RCC 7860 (cell line): ENCODE data around the gene KCNIP2.

ENCODE experiments used
- DNase-seq: peaks from one replicate; pipeline ENCODE4 v3.0.0-alpha.2; 2015; ENCODE audit warnings: low spot score
- FAIRE-seq: peaks from 2 replicates; lab custom pipeline; 2012; peaks lifted over from hg19 to GRCh38; lab: Jason Lieb, UNC

The KCNIP2 gene

DNA sequence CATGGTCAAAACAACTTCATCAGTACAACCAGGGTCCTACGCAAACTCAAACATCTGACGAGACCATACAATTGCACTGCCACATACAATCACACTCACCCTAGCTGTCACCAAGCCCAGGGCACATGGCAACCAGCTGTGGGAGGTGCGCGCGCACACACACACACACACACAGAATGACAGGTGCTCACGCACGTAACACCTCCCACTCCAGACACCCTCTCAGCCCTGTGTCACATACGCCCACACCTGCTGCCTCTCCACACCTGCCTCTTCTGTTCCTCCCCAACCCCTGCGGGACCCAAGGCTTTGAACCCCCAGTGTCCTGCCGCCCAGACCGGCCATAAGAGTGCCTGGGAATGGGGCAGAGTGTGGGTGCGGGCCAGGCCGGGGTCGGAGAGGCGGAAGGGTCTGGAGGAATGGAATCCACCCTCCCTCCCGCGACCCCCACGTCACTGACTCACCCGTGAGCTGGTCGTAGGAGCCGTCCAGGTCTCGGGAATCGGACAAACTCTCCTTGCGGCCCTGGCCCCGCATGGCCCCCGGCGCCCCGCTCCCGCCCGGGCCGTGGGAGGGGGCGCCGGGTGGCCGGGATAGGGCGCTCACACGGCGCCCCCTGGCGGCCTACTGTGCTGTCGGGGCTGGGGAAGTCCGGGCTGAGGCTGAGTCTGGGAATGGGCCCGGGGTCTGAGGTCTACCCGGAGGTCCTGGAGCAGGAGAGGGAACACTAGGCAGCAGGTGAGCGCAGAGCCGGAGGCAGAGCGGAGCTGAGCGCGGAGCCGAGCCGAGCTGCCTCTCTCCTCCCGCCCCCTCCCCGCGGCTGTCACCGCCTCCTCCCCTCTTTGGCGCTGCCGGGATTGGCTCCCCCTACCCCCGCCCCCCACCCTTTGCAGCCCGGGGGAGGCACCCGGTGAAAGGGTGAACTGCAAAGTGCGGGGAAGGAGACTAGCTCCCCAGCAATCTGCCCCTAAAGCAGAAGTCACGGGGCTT lies at the start of gene KCNIP2:
KCNIP2 (minus strand) TSS at position 769 of the 990 bp plus-strand sequence; CDS start at position 537, 232 bp downstream.
- no peak for FAIRE-seq
- no peak for DNase-seq

DNA sequence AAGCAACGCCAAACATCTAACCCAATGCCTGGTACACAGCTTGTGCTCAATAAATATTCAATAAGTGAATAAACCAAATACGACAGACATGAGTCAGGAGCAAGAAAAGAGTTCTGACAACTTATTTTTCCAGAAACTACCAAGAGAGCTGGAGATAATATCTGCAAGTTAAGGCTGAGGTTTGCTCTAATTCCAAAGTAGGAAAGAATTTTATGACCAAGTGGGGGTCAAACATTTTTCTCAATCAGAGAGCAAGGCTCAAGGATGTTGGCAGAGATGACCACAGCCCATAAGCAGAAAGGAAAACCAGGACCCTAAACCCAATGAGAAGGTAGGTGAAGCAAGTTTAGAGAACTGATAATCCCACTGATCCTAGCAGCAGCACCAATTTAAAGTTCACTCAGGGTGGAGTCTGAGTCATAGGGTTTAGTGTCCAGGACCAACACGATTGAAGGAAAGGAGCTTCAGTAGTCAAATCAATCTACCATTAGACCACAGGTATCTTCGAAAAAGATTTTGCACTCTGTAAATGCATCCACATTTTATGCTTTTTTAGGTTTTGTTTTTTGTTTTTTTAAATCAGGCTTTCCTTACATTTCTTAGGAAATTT lies 49.3 kb upstream of the KCNIP2 start:
- FAIRE-seq (no peak), DNase-seq (no peak)

DNA sequence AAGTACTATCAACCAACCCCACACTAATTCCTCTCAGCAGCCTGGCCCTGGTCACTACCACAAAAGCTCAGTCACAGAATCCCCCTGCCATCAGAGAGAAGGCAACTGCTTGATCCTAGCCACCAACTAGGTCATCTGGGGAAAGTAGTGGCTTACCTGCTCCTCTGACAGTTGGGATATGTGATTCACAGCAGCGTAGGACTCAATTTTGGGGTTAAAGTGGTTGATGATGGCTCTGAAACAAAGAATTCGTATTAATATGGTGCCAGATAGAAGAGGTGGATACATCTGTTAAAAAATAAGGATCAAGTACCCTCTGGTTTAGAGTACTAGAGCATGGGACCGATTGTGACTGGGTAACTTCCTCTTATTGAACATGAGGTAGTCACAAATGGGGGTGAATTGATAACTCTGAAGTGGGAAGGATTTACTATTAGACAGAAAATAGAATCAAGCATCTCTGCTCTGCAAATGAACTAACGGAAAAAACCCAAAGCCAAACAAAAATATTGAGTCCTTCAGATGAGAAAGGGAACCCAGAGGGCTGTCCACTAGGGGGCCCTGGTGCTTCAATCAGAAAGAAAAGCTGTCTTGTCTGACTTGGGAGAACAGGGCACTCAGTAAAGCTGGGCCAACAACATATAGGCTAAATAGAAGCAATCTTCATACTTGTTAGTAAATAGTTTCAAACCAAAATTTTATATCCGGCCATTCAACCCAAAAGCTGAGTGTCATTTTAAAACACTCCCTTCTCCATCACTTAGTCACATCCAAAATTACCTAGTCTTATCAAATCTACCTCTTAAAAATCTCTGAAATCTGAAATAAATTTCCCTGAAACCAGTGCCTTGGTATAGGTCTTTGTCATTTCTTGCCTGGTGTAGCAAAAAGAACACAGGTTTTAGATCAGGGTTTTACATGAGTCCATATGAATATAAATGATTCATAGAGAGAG lies 45.9 kb upstream of the KCNIP2 start:
- DNase-seq (peak; percentile 41), FAIRE-seq (peak; percentile 33)

DNA sequence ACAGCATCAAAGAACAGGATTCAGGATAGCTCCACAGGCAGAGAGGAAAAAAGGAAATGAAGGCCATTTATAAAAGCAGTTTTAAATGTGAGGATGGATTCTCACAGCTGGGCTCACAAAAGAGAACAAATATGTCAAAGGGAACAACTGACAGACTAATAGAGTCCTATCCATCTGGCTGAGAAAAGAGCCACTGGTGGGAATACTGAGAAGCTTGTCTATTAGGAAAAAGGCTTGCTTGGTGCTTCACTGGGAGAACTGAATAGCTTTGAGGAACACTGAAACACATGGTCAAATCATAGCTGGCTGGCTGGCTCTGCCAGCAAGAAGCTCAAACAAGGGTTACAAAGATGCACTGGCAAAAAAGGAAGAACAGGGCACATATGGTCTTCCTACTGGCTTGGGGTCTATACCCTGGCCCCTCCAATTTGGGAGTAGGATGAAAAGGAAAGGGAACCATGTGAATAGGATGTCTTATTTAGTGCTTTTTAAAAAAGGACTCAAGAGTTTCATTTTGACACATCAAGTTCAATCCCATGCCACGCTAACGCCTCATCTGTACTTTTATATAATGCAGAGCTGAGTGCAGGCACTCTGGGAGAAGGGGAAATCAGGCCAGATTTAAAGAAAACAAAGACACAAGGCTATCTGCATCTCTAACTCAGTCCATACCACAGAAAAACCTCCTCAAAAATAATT lies 44.8 kb upstream of the KCNIP2 start:
- FAIRE-seq: no peak
- no peak for DNase-seq

DNA sequence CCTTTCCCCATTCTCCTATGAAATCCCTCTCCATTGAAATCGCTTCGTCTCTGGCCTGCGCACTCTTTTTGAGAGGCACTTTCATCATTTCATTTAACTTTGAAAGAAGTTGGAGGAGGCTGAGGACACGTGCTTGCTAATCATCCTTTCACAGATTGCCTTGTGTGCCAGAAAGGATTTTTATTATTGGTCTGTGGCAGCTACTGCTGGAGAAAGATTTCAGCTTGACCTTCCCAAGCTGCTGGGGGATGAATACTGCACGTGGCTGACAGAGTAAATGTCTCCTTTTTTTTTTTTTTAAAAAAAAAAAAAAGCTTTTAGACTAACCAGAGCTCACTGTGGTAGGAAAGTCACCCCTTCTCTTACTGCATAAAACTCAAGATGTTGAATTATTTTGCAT lies 44.2 kb upstream of the KCNIP2 start:
- FAIRE-seq: no peak

DNA sequence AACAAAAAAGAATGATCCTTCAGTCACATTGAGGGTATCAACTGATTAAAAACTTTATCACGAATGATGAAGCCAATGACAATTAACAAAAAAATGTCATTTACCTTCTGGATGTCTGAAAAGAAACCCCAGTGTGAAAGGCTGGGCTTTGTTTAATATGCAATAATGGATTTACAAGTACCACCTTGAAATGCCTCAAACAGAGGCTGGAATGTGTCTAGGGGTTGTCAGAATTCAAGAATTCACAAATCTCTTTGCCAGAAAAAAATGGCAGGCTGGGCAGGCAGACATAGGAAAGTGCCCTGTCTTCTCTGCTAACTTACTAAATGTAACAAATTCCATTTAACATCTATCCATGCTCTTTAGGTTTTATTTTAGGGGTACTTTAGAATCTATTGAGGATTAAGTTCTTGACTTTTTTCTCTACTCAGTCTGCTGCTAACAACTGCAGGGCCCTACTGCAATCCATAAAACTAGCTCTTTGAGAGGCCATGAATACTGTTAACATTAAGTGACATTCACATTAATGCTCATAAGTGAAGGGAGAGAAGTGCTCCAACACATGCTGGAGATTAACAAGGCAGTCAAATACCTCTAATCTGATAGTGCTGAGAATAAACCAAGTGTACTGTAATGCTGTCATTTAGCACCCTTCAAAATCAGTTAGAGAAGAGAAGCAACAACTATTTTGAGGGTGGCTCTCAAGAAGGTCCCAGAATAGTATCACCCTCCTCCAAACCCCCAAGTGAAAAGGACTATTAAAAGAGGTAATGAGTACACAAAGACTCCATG lies 43.1 kb upstream of the KCNIP2 start:
- DNase-seq (no peak), FAIRE-seq (no peak)

More for the DNA sequence above, 44.2 kb upstream of the KCNIP2 start:
- no peak for DNase-seq

DNA sequence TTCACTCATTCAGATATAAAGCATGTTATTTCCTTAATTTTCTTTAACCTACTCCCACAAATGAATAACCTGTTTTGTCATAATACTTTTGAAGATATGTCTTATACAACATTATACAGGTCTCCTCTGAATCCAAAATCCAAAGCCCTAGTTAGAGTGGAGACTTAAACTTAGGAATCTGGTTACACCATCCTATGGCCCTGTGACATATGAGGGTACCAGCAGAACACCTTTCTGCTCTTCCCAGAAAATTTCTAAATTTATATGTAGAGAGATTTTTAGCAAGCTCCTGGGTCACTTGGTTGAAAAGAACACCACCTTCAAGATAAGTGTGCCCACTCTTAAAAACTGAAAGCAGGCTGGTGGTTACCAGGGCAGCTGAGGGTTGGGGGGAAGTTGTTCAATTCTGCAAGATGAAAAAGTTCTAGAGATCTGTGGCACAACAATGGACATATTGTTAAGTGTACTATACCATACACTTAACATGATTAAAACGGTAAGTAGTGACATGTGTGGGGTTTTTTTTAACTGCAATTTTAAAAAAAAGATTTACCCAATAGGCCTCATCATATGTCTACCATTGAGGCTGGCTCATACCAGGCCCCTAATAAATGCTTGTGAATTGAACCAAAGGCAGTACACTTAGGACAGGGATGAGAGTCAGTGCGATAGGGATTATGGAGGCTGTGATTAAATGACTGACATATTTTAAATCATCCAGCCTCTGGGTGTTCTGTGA lies 37.6 kb upstream of the KCNIP2 start:
- DNase-seq (no peak), FAIRE-seq (no peak)

DNA sequence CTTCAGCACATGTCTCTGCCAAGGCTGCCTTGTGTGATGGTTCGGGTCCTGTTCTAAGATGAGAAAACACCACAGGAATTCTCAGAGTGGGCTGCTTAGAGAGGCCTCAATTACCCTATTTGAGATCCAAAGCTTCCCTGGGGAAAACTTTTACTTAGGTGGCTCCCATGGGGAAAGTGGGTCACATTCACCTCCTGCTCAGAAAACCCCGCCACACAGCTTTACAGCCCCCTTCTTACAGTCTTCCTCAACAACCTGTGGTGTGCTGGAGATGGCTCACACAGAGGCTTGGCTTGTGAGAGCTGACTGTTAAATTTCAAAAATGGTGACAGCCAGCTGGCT lies 36.6 kb upstream of the KCNIP2 start:
- FAIRE-seq (no peak), DNase-seq (no peak)

DNA sequence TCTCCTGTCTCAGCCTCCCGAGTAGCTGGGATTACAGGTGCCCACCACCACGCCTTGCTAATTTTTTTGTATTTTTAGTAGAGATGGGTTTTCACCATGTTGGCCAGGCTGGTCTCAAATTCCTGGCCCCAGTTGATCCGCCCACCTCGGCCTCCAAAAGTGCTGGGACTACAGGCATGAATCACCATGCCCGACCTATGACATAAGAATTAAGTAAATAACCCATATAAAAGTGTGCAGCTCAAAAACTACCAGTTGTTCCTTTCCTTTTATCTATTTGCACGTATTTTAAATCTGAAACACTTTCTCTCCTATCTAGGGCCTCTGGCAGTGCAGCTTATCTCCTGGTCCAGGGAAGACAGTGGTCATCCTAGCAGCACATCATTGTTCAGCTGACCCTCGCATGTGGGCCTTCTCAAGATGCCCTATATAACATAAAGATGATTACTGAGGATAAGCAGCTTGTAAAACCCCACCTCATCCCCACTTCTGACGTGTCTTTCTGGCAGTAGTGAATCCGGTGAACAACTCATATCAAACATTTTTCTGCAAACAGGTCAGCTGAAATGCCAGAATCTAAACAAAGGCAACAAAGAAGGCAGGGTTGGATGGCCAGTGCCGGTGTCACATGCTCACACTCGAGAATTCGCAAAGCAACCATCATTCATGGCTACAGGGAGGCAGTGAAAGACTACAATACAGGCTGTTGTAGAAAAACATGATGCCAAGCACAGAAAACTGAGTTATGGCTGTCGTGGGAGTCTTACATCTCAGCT lies 36.0 kb upstream of the KCNIP2 start:
- DNase-seq (no peak), FAIRE-seq (no peak)

DNA sequence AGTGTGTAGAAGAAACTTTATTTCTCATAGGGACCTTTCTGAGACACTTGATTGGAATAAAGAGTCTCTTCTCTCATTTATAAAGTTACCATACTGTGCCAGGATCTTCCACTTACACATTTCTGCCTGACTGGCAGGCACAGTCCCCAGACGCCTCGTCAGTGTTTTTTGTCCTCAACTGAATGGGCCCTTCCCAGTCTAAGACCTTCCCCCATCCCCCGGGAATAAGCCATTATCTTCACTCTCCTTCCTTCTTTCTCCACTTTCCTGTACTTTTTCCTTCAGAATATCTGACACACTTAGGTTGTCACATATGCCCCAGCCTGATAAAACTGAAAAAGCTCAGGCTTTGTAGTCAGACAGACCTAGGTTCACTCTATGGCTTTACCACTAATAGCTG lies 35.3 kb upstream of the KCNIP2 start:
- DNase-seq: no peak
- FAIRE-seq: no peak

DNA sequence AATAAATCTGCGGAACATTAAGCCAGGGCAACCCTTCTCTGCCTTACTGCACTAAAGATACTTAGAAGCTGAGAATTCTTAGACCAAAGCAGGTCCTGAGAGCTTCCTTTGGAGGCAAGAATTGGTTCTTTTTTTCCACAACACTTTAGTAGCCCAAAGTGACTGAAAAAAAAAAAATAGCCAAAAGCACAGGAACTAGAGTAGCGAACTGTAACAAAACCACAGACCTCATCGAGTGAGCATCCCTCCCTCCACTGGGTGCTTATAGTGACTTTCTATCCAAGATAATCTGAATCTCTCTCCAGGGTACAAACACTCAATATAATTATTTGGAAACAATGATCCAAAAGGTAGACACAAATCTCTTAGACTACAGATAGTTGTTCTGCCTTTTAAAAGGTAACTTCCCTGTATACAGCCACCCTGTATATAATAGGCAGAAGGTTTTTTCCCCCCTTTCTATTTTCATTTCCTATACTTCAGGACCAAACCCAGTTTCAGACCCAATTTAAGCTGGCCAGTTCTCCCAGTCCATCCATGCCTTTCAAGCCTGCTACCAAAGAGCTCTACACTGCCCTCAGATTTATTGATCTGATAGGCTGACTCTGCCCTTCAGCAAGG lies 31.6 kb upstream of the KCNIP2 start:
- FAIRE-seq (no peak), DNase-seq (no peak)

DNA sequence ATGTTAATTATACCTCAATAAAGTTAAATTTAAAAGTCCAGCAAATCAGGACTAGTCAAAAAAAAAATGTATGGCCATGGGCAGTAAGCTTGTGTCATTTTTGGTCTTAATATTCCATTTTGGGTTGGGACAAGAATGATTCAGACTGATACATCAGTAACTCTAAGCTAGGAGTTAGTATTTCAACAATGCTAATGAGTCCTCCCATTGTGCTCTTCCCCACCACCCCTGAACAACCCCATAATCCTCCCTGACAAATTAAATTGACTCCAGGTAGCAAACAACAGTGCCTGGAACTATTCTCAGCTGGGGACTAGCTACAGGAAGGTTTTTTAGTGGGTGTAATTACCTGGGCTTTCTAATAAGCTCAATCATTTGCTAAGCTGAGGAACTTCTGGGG lies 30.7 kb upstream of the KCNIP2 start:
- FAIRE-seq: no peak
- no peak for DNase-seq

DNA sequence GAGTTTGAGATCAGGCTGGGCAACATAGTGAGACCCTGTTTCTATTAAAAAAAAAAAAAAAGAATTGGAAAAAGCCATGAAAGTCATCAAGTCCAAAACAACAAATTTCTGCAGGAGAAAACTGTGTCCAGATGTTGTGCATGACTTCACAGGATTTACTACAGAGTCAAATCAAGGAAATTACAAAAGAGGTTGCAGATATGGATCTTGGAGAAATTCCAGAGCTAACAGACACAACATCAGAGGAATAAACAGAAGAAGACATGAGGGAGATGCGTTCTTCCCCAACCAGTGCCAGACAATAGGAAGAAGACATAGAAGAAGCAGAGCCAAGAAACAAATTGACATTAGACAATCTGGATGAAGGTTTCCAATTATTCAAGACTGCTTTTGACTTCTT lies 24.3 kb upstream of the KCNIP2 start:
- FAIRE-seq: no peak

DNA sequence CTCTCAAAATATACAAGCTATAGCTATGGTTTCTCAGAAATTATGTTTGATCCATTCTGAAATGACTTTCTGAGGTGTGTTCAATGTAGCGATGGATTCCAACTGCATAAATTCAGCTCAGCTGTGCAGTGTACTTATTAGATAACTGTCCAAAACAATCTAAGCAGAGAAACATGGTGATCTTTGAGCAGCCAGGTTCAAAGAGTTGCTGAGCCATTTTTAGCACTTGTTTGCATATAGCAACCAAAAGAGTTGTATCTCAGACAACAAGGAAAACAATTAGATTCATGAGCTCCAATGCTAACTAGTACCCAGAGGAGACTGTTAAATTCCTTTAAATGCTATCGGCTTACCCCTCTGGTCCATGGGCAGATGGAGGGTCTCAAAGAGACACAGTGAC lies 15.9 kb upstream of the KCNIP2 start:
- DNase-seq (no peak), FAIRE-seq (no peak)

More for the DNA sequence above, 24.3 kb upstream of the KCNIP2 start:
- no peak for DNase-seq

DNA sequence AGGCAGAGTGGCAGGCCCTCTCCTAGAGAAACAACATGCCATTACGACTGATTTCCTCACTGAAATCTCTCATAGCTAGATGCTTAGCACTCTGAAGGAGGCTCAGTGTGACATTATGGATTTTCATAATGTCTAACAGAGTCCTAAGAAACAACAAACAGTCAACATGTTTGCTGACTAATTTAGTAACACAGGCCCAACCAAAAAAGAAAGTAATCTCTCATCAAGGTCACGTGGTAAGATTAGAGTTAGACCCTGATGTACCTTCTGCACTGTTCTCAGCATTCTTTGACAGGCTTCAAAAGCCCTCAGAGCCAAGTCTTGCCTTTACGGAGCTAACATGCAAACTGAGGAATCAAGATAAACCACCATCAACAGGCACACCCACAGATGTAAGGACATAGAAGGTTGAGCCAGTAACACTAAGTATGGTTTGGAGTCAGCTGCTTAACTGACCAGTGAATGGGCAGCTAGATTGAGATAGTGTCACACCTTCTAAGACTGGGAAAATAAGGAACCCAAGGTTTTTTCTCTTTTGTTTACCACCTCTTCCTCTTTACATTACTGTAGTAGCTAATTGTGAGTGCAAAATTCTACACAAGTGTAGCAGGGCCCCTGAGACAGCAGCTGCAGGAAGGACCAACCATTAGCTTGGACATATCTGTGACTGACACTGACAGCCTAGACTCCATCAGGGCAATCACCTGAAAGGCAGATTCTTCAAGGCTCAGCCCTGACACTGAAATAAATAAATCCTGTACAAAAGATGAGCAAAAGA lies 15.3 kb upstream of the KCNIP2 start:
- DNase-seq (no peak), FAIRE-seq (no peak)

DNA sequence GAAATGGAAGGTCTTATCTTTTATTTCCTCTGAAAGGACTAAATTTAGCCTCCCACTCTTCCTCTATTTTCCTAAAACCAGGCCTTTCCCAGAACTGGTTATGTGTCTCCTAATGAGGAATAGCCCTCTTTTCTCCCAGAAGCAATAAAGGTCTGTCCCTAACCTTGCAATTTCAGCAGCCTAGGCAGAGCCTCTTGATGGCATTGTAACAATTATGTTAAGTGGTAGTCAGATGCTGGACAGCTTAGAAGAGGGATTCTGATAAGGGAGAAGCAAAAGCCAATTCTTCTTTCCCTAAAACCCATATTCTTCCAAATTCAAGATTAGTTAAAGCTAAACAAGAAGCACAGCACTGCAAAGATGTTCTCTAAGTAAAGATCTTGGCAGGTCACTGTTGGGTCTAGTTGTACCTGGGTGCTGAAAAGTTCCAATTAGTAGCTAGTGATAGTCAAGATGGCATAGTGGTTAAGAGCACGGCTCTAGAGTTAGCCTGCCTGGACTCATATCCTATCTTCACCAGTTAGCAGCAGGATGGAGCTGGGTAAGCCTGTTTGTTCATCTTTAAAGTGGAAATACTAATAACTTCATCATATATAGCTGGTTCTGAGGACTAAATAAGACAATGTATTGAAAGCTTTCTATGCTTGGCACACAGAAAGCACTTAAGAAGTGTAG lies 14.3 kb upstream of the KCNIP2 start:
- FAIRE-seq (no peak), DNase-seq (no peak)

DNA sequence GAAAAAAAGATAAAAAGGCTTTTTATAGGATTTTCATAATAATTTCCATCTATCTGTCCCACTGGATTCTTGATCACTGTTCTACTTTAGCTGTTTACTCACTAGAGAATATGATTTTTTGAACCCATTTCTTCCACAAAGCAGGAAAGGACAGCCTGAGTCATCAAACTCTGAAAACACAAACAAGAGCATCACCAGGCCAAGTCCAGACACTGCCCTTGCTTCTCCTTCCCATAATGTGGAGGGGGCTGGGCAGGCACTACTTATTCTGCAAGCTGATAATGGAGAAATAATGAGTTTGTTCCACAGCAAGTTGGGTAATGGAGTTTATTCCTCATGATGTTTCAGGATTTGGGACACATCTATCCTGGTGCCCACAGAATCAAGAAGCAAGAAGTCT lies 13.0 kb upstream of the KCNIP2 start:
- FAIRE-seq (no peak), DNase-seq (no peak)
